Right atrium auricular region (tissue), 2 donors: ENCODE results near the gene ZNF674. TPM values are rescaled to one million over a fixed set of nuclear protein-coding genes. Genes with fewer than 3 reads are reported as not detected.
"Not testable (repeated sequence)": the region's sequence is repeated elsewhere in the genome, so short reads cannot be mapped to it uniquely, and the experiment has no call there.

Source experiments
- DNase-seq: peaks from one replicate; pipeline ENCODE4 v3.0.0-alpha.2; 2019; ENCODE audit warnings: low spot score
- H3K27ac ChIP-seq, 2 donors: fragments of 200-600 bp; sonication (generic); 1 replicate in 1 of 2; 2 replicates in 1 of 2; pipeline ENCODE4 v1.5.1; 2016 to 2019
- H3K27me3 ChIP-seq, 2 donors: fragments of 200-600 bp; sonication (generic); one replicate each; pipeline versions ENCODE4 v1.5.1 to v1.6.0; 2017 to 2019
- H3K36me3 ChIP-seq: fragments of 200-600 bp; sonication (generic); one replicate; pipeline ENCODE4 v1.5.1; 2016
- H3K4me1 ChIP-seq, 2 donors: fragments of 200-600 bp; sonication (generic); one replicate each; pipeline versions ENCODE4 v1.5.1 to v1.6.0; 2017 to 2019
- H3K4me3 ChIP-seq, 2 donors: fragments of 200-600 bp; sonication (generic); 1 replicate in 1 of 2; 2 replicates in 1 of 2; pipeline ENCODE4 v1.5.1; 2017 to 2019; ENCODE audit warnings: mild to moderate bottlenecking in 1 of 2, moderate library complexity in 1 of 2
- H3K9me3 ChIP-seq, 2 donors: fragments of 200-600 bp; sonication (generic); one replicate each; pipeline ENCODE4 v1.5.1; 2019
- total RNA-seq, 2 donors: library from RNA; depleted of rRNA; stranded (reverse); fragments of >200 nt; gene quantifications; one replicate each; pipeline ENCODE4 v1.1.0, GENCODE V29; 2016
- TF ChIP-seq, protein P1 (sequence below), 2 donors: fragments of 200-600 bp; sonication (generic); IDR thresholded peaks; one replicate each; pipeline ENCODE4 v1.5.1; 2019; ENCODE audit warnings: antibody characterized with exemption in 2 of 2

ZNF674 gene
- total RNA-seq, 2 donors from 2014 or later: 2.4 to 2.9 TPM

GRCh38 chrX:46477435-46477834, 67.8 kb downstream of the ZNF674 start:
- no peak for DNase-seq
- Histone ChIP-seq H3K4me3 (no peak overlapping the region), H3K9me3 (peaks cover 0 to 30% of the 10 kb centered on the region in 2 donors)

GRCh38 chrX:46465203-46465602, 80.0 kb downstream of the ZNF674 start:
- H3K27ac ChIP-seq: no peak overlapping the region
- no peaks in the 10 kb centered on the region for H3K9me3 ChIP-seq
- TF ChIP-seq, protein P1, sequence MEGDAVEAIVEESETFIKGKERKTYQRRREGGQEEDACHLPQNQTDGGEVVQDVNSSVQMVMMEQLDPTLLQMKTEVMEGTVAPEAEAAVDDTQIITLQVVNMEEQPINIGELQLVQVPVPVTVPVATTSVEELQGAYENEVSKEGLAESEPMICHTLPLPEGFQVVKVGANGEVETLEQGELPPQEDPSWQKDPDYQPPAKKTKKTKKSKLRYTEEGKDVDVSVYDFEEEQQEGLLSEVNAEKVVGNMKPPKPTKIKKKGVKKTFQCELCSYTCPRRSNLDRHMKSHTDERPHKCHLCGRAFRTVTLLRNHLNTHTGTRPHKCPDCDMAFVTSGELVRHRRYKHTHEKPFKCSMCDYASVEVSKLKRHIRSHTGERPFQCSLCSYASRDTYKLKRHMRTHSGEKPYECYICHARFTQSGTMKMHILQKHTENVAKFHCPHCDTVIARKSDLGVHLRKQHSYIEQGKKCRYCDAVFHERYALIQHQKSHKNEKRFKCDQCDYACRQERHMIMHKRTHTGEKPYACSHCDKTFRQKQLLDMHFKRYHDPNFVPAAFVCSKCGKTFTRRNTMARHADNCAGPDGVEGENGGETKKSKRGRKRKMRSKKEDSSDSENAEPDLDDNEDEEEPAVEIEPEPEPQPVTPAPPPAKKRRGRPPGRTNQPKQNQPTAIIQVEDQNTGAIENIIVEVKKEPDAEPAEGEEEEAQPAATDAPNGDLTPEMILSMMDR (IDR thresholded peaks at IDR 0.05): no peak
- H3K36me3 ChIP-seq: peaks cover 10% of the 10 kb centered on the region
- H3K4me1 ChIP-seq: no peaks in the 10 kb centered on the region
- H3K4me3 ChIP-seq: no peak overlapping the region
- DNase-seq: no peak
- no peaks in the 10 kb centered on the region for H3K27me3 ChIP-seq

More at GRCh38 chrX:46477435-46477834, 67.8 kb downstream of the ZNF674 start:
- Histone ChIP-seq H3K27ac (no peak overlapping the region), H3K36me3 (peaks cover 4% of the 10 kb centered on the region), H3K27me3 (no peaks in the 10 kb centered on the region), H3K4me1 (no peaks in the 10 kb centered on the region)
- TF ChIP-seq, protein P1 (IDR thresholded peaks at IDR 0.05): no peak

- no peak overlapping the region for H3K27ac ChIP-seq
- TF ChIP-seq, protein P1 (IDR thresholded peaks at IDR 0.05): no peak
- H3K4me3 ChIP-seq: no peak overlapping the region
- no peaks in the 10 kb centered on the region for H3K9me3 ChIP-seq
- H3K27me3 ChIP-seq: no peaks in the 10 kb centered on the region
- no peaks in the 10 kb centered on the region for H3K4me1 ChIP-seq
- H3K36me3 ChIP-seq: peaks cover 10% of the 10 kb centered on the region
- DNase-seq: no peak
These were observed 81.5 kb downstream of the ZNF674 start for GRCh38 chrX:46463682-46464081.

DNA sequence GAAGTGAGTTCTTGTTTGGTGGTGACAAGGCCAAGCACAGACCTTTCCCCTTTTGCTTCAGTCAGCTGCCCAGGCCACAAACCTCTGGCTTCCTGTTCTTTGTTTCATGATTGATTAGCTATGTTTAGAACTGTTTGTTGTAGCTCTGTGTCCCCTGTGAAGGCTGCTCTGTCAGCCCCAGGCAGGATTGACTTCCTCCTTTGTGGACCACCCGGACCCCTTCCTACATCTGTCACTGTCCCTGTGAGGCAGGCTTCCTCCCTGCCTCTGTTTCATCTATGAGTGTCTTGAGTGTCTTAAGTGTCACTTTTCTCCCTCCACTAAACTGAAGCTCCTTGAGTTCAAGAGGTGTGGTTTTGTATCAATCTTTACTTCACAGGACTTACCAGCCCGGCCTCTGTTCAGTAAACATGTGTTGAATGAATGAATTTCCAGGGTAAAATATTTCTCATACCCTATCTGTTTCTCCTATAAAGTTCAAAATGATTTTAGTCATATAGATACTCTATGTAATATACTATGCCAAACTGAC, 83.5 kb downstream of the ZNF674 start:
- TF ChIP-seq, protein P1 (IDR thresholded peaks at IDR 0.05): no peak

DNA sequence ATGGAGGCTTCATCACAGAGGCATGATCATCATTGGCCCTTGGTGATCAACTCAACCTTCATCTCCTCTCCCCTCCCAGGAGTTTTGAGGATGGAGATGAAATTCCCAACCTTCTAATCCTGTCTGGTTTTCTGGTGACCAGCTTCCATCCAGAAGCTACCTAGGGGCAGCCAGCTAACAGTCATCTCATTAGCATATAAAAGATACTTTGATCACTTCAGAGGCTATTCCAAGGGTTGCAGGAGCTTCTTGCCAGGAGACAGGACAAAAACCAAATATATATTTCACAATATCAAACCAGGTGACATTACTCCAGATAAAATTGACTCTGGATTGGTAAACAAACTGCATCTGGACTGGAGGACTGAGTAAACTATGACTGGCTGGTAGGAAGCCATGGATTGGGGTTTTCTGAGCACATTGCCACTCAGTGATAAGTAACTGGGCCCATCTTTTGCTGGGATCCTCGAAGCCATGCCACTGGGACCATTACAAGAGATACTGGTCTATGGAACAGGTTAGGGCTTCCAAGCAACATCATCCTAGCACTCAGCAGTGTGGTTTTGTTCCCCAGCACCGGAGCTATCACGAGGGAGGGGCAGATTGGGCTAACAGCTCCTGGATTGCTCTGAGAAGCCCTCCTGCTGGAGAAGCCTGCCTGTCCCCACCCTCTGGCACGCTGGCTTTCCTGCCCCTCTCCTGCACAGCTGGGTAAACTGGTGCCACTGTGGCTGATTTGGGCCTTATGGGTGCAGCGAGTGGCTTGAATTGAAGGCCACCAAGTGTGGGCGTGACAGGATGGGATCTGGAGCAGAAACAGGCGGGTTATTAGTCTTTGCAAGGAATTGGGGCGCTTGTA, 84.2 kb downstream of the ZNF674 start:
- not testable (repeated sequence) for H3K36me3 ChIP-seq, H3K9me3 ChIP-seq, H3K27ac ChIP-seq, H3K27me3 ChIP-seq, DNase-seq, H3K4me3 ChIP-seq, H3K4me1 ChIP-seq

More for the DNA sequence above, 83.5 kb downstream of the ZNF674 start:
- no peaks in the 10 kb centered on the region for H3K4me1 ChIP-seq
- no peaks in the 10 kb centered on the region for H3K27me3 ChIP-seq
- no peak overlapping the region for H3K27ac ChIP-seq
- peaks cover 6% of the 10 kb centered on the region for H3K36me3 ChIP-seq
- no peak for DNase-seq
- no peak overlapping the region for H3K4me3 ChIP-seq
- H3K9me3 ChIP-seq: no peaks in the 10 kb centered on the region

DNA sequence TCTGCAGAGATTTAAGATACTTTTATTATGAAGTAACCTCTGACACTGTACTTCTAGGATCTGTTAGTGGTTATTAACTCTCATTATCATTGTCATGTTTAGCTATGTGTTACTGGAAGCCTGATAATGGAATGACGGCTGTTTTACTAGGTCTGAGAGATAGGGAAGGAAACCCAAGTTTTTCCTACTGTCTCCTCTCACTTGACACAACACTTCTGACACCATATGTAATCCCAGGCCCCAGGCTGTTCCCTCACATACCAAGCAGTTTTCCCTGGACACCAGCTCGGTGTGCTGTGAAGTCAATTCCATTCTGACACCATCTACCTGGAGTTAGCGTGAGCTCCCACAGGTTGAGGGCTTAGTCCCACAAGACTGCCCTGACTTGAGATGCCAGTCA, 85.6 kb downstream of the ZNF674 start:
- no peaks in the 10 kb centered on the region for H3K9me3 ChIP-seq
- H3K4me3 ChIP-seq: no peak overlapping the region
- no peaks in the 10 kb centered on the region for H3K4me1 ChIP-seq
- peaks cover 6% of the 10 kb centered on the region for H3K36me3 ChIP-seq
- no peak for DNase-seq
- TF ChIP-seq, protein P1 (IDR thresholded peaks at IDR 0.05): no peak
- H3K27ac ChIP-seq: no peak overlapping the region
- H3K27me3 ChIP-seq: no peaks in the 10 kb centered on the region
